ENCODE results near the gene FBXL17. TPM values are rescaled to one million over a fixed set of nuclear protein-coding genes. Genes with fewer than 3 reads are reported as not detected.

Gene FBXL17
- total and polyA plus RNA-seq, 2 of the 13 experiments (the other 11 are each of a cell fraction or from before 2014, with no cell fraction given) = 3.0 to 7.9 TPM

DNA sequence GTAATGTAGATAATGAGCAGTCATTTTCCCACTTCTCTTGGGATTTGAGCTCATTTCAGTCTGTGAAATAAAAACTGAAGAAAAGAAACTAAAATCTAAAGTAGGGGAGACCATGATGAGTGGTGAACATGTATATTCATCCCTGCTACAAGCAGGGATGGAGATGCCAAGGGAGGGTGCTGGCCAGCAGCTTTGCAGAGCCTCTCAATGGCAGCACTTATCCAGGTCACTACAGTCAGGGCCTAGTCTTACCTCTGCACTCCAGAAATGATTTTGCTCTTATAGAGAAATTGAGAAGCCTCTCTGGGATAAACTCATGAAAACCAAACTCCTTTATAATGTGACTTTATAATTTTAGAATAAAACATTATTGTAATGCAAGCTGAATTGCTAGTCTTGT lies 317.6 kb downstream of the FBXL17 start (continued):
- no peak for TF ChIP-seq IRF1 (CRISPR knock-in tag; IDR thresholded peaks at IDR 0.05; ENCODE audit: low read depth)
- TF ChIP-seq ZNF713 (CRISPR knock-in tag; IDR thresholded peaks at IDR 0.05) = no peak
- TF ChIP-seq ZNF570 (CRISPR knock-in tag; IDR thresholded peaks at IDR 0.05; ENCODE audit: borderline replicate concordance) = no peak
- TF ChIP-seq, protein P1, sequence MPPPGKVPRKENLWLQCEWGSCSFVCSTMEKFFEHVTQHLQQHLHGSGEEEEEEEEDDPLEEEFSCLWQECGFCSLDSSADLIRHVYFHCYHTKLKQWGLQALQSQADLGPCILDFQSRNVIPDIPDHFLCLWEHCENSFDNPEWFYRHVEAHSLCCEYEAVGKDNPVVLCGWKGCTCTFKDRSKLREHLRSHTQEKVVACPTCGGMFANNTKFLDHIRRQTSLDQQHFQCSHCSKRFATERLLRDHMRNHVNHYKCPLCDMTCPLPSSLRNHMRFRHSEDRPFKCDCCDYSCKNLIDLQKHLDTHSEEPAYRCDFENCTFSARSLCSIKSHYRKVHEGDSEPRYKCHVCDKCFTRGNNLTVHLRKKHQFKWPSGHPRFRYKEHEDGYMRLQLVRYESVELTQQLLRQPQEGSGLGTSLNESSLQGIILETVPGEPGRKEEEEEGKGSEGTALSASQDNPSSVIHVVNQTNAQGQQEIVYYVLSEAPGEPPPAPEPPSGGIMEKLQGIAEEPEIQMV (CRISPR knock-in tag; IDR thresholded peaks at IDR 0.05; ENCODE audit: low read depth) = no peak
- no peak for TF ChIP-seq HNRNPH1 (optimal IDR thresholded peaks at IDR 0.05; ENCODE audit: low read depth, low read length)
- TF ChIP-seq ZBTB49 (CRISPR knock-in tag; IDR thresholded peaks at IDR 0.05; ENCODE audit: borderline replicate concordance) = no peak

DNA sequence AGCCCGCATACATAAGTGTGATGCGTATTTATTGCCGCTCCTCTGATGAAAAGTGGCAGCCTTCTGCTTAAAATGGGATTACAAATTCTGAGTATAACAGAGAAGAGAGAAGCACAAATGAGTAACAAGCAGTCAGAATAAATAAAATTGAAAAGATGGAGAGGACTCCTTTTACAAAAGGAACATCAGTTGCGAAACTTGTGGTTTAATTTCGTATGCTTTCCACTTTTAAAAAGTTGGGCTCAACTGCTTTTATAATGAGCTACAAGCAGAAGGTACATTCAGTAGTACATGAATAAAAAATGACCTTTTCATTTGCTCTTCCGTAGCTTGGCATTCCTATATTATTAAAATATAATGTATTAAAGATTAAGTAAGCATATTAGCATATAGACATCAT lies 320.0 kb downstream of the FBXL17 start:
- BruUV-seq (replicated peaks) = no TSS peak
- ATAC-seq (no peak), DNase-seq (ENCODE audit: low spot score) (no peak), FAIRE-seq (no peak)
- ChIA-PET POLR2A (no interaction called here), CTCF (ENCODE audit: low intra/inter-chr PET ratio, low total read pairs) (no interaction called here)
- H3K79me2 ChIP-seq (ENCODE audit: insufficient read depth, low read length) = no peaks in the 10 kb centered on the region
- in situ Hi-C loops (cut with HindIII; ENCODE audit: extremely low pct_ligation_motif_present, low pct_unique_long_range_greater_than_20kb) = no loop called here
- H4K20me1 ChIP-seq (ENCODE audit: insufficient read depth, low read length) = no peaks in the 10 kb centered on the region
- no peak overlapping the region for H3K4me2 ChIP-seq (ENCODE audit: low read depth, low read length)
- WGBS (ENCODE audit: low lambda C conversion rate) = 77% methylated on average over 6 of the region's 6 CpGs
- H3K27me3 ChIP-seq (ENCODE audit: control insufficient read depth in 1 of 2, insufficient read depth in 2 of 2, low read length in 2 of 2) = no peaks in the 10 kb centered on the region
- H3K4me3 ChIP-seq (replicated peaks in 1 of 3; ENCODE audit: insufficient read depth in 1 of 3, low read depth in 2 of 3, low read length in 3 of 3) = no peak overlapping the region
- H3K4me1 ChIP-seq (ENCODE audit: insufficient read depth, low read length) = no peaks in the 10 kb centered on the region
- intact Hi-C loops (cut with micrococcal nuclease; ENCODE audit: unreplicated experiment) = no loop called here
- no peak overlapping the region for H2AFZ ChIP-seq (ENCODE audit: low read length)
- no peak overlapping the region for H3K9ac ChIP-seq (ENCODE audit: insufficient read depth, low read depth, low read length)
- no peaks in the 10 kb centered on the region for H3K36me3 ChIP-seq (replicated peaks in 1 of 2; ENCODE audit: control insufficient read depth in 1 of 2, insufficient read depth in 2 of 2, low read length in 2 of 2)
- H3K9me3 ChIP-seq (ENCODE audit: low read length) = no peaks in the 10 kb centered on the region
- H3K27ac ChIP-seq (ENCODE audit: extremely low read length, insufficient read depth, low read length) = no peak overlapping the region
- TF ChIP-seq DBP (CRISPR knock-in tag; IDR thresholded peaks at IDR 0.05; ENCODE audit: not compliant biosample characterization) = no peak
- no peak for TF ChIP-seq ZNF441 (CRISPR knock-in tag; IDR thresholded peaks at IDR 0.05; ENCODE audit: borderline replicate concordance)
- TF ChIP-seq, protein P2, sequence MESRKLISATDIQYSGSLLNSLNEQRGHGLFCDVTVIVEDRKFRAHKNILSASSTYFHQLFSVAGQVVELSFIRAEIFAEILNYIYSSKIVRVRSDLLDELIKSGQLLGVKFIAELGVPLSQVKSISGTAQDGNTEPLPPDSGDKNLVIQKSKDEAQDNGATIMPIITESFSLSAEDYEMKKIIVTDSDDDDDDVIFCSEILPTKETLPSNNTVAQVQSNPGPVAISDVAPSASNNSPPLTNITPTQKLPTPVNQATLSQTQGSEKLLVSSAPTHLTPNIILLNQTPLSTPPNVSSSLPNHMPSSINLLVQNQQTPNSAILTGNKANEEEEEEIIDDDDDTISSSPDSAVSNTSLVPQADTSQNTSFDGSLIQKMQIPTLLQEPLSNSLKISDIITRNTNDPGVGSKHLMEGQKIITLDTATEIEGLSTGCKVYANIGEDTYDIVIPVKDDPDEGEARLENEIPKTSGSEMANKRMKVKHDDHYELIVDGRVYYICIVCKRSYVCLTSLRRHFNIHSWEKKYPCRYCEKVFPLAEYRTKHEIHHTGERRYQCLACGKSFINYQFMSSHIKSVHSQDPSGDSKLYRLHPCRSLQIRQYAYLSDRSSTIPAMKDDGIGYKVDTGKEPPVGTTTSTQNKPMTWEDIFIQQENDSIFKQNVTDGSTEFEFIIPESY (CRISPR knock-in tag; IDR thresholded peaks at IDR 0.05) = no peak
- TF ChIP-seq ZNF83 (CRISPR knock-in tag; IDR thresholded peaks at IDR 0.05; ENCODE audit: borderline replicate concordance) = no peak
- no peak for TF ChIP-seq PCBP1 (IDR thresholded peaks at IDR 0.05; ENCODE audit: borderline replicate concordance, low read depth, low read length)
